SK-N-SH (cell line): ENCODE results near the gene CLRN2.

Experiments used
- GABPA ChIP-seq: IDR thresholded peaks from 2 replicates; pipeline ENCODE4 v1.4.0; 2012; ENCODE audit warnings: low read depth, mild to moderate bottlenecking
- GATA2 ChIP-seq: sonication (generic); formaldehyde crosslinking; IDR thresholded peaks from 2 replicates; pipeline ENCODE4 v1.5.0; 2020; ENCODE audit warnings: mild to moderate bottlenecking, missing genetic modification reagents
- MEF2A ChIP-seq: IDR thresholded peaks from 2 replicates; pipeline ENCODE4 v1.4.0; 2012; ENCODE audit warnings: low read depth, borderline replicate concordance
- MXI1 ChIP-seq: IDR thresholded peaks from 2 replicates; pipeline ENCODE4 v1.6.1; 2012; ENCODE audit warnings: mild to moderate bottlenecking, low read depth, low read length, improper control_type of control experiment
- POLR2AphosphoS5 ChIP-seq: IDR thresholded peaks from 2 replicates; pipeline ENCODE4 v1.6.1; 2012; ENCODE audit warnings: low read depth, low read length
- RAD21 ChIP-seq: IDR thresholded peaks from 2 replicates; pipeline ENCODE4 v1.6.1; 2012; ENCODE audit warnings: mild to moderate bottlenecking, low read length
- RCOR1 ChIP-seq: fragments of 150-350 bp; IDR thresholded peaks from 2 replicates; pipeline ENCODE4 v1.6.1; 2017; ENCODE audit warnings: antibody characterized with exemption, low read length
- RFX5 ChIP-seq: IDR thresholded peaks from 2 replicates; pipeline ENCODE4 v1.6.1; 2012; ENCODE audit warnings: mild to moderate bottlenecking, improper control_type of control experiment, low read length
- RXRA ChIP-seq: IDR thresholded peaks from 2 replicates; pipeline ENCODE4 v1.4.0; 2012; ENCODE audit warnings: low read depth, mild to moderate bottlenecking, borderline replicate concordance
- TF ChIP-seq, protein P1 (sequence below): fragments of 200-600 bp; sonication (generic); IDR thresholded peaks from 2 replicates; pipeline ENCODE4 v1.6.1; 2017; ENCODE audit warnings: antibody characterized with exemption, mild to moderate bottlenecking, moderate library complexity
- TF ChIP-seq, protein P2 (sequence below): IDR thresholded peaks from 2 replicates; pipeline ENCODE4 v1.6.1; 2012; ENCODE audit warnings: mild to moderate bottlenecking, low read depth, low read length, moderate library complexity

DNA sequence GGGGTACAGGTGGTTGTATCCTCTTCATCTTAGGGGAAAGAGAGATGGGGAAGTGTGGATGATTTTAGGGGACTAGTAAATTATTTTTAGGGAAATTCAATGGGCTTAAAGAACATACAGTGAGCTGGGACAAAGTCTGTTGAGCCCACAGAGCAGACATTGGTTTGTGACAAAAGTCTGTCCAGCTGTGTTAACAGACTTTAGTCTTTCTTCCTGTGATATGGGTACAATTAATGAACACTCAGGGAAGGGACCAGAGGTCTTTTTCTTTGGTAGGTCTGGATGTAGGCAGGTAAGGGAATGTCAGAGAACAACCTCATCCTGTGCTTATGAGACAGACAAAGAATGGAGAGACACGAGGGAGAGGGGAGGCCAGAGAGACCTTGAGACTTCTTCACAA, 2.0 kb downstream of the CLRN2 start:
- TF ChIP-seq MXI1 (no peak), POLR2AphosphoS5 (no peak), MEF2A (no peak), RAD21 (no peak), RFX5 (no peak), GABPA (no peak), RXRA (no peak), GATA2 (no peak), RCOR1 (no peak)
- TF ChIP-seq, protein P1, sequence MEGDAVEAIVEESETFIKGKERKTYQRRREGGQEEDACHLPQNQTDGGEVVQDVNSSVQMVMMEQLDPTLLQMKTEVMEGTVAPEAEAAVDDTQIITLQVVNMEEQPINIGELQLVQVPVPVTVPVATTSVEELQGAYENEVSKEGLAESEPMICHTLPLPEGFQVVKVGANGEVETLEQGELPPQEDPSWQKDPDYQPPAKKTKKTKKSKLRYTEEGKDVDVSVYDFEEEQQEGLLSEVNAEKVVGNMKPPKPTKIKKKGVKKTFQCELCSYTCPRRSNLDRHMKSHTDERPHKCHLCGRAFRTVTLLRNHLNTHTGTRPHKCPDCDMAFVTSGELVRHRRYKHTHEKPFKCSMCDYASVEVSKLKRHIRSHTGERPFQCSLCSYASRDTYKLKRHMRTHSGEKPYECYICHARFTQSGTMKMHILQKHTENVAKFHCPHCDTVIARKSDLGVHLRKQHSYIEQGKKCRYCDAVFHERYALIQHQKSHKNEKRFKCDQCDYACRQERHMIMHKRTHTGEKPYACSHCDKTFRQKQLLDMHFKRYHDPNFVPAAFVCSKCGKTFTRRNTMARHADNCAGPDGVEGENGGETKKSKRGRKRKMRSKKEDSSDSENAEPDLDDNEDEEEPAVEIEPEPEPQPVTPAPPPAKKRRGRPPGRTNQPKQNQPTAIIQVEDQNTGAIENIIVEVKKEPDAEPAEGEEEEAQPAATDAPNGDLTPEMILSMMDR, result no peak
- TF ChIP-seq, protein P2, sequence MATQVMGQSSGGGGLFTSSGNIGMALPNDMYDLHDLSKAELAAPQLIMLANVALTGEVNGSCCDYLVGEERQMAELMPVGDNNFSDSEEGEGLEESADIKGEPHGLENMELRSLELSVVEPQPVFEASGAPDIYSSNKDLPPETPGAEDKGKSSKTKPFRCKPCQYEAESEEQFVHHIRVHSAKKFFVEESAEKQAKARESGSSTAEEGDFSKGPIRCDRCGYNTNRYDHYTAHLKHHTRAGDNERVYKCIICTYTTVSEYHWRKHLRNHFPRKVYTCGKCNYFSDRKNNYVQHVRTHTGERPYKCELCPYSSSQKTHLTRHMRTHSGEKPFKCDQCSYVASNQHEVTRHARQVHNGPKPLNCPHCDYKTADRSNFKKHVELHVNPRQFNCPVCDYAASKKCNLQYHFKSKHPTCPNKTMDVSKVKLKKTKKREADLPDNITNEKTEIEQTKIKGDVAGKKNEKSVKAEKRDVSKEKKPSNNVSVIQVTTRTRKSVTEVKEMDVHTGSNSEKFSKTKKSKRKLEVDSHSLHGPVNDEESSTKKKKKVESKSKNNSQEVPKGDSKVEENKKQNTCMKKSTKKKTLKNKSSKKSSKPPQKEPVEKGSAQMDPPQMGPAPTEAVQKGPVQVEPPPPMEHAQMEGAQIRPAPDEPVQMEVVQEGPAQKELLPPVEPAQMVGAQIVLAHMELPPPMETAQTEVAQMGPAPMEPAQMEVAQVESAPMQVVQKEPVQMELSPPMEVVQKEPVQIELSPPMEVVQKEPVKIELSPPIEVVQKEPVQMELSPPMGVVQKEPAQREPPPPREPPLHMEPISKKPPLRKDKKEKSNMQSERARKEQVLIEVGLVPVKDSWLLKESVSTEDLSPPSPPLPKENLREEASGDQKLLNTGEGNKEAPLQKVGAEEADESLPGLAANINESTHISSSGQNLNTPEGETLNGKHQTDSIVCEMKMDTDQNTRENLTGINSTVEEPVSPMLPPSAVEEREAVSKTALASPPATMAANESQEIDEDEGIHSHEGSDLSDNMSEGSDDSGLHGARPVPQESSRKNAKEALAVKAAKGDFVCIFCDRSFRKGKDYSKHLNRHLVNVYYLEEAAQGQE, result no peak
